ENCODE measurements around the gene GXYLT2.

- no peak for TF ChIP-seq POLR2AphosphoS5 (IDR thresholded peaks at IDR 0.05)
- no peak for TF ChIP-seq POLR2A (IDR thresholded peaks at IDR 0.05)
- no peak for TF ChIP-seq EP300 (IDR thresholded peaks at IDR 0.05; ENCODE audit: low read depth)
- TF ChIP-seq, protein P1, sequence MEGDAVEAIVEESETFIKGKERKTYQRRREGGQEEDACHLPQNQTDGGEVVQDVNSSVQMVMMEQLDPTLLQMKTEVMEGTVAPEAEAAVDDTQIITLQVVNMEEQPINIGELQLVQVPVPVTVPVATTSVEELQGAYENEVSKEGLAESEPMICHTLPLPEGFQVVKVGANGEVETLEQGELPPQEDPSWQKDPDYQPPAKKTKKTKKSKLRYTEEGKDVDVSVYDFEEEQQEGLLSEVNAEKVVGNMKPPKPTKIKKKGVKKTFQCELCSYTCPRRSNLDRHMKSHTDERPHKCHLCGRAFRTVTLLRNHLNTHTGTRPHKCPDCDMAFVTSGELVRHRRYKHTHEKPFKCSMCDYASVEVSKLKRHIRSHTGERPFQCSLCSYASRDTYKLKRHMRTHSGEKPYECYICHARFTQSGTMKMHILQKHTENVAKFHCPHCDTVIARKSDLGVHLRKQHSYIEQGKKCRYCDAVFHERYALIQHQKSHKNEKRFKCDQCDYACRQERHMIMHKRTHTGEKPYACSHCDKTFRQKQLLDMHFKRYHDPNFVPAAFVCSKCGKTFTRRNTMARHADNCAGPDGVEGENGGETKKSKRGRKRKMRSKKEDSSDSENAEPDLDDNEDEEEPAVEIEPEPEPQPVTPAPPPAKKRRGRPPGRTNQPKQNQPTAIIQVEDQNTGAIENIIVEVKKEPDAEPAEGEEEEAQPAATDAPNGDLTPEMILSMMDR (IDR thresholded peaks at IDR 0.05): no peak
Measured at GRCh38 chr3:72973786-72974185, 85.9 kb downstream of the GXYLT2 start.

Measured in transverse colon (tissue), 4 donors.